CD8-positive, alpha-beta memory T cell (primary cell): ENCODE measurements around the gene DHX40. TPM values are rescaled to one million over a fixed set of nuclear protein-coding genes. Genes with fewer than 3 reads are reported as not detected.

Source experiments
- CTCF ChIA-PET: fragments of 350-600 bp; sonication (Branson Sonifier 250); formaldehyde crosslinking; loops from one replicate; lab custom pipeline; 2021; ENCODE audit warnings: antibody characterized with exemption; lab: Charles Lee
- POLR2A ChIA-PET: fragments of 350-600 bp; sonication (Branson Sonifier 250); formaldehyde crosslinking; loops from one replicate; lab custom pipeline; 2021; ENCODE audit warnings: antibody characterized with exemption; lab: Charles Lee
- DNase-seq, 5 donors: peaks; one replicate each; pipeline versions ENCODE4 v3.0.0 to v3.0.0-alpha.2; 2020 to 2022; ENCODE audit warnings: mixed read lengths in 1 of 5
- H3K27ac ChIP-seq: one replicate; pipeline ENCODE4 v1.7.0; 2013; ENCODE audit warnings: low read depth, mild to moderate bottlenecking, low read length, moderate library complexity
- H3K27me3 ChIP-seq: 2 replicates; pipeline ENCODE4 v1.7.0; 2013; ENCODE audit warnings: low read length, mild to moderate bottlenecking; ENCODE audit not compliant: insufficient read depth, poor library complexity, severe bottlenecking
- H3K36me3 ChIP-seq: 2 replicates; pipeline ENCODE4 v1.7.0; 2013; ENCODE audit warnings: mild to moderate bottlenecking, low read length, moderate library complexity; ENCODE audit not compliant: insufficient read depth
- H3K4me1 ChIP-seq: 2 replicates; pipeline ENCODE4 v1.7.0; 2013; ENCODE audit warnings: mild to moderate bottlenecking, low read length, moderate library complexity; ENCODE audit not compliant: insufficient read depth
- H3K4me3 ChIP-seq: 2 replicates; pipeline ENCODE4 v1.7.0; 2013; ENCODE audit warnings: mild to moderate bottlenecking, low read length
- H3K9me3 ChIP-seq: 2 replicates; pipeline ENCODE4 v1.7.0; 2013; ENCODE audit warnings: mild to moderate bottlenecking, low read length
- H3K27ac Mint-ChIP-seq, 8 donors: one replicate each; pipeline ENCODE4 v1.8.0; 2020 to 2021; ENCODE audit warnings: mixed read lengths in 8 of 8, mild to moderate bottlenecking in 6 of 8, inconsistent platforms in 3 of 8, moderate library complexity in 3 of 8
- H3K27me3 Mint-ChIP-seq, 2 donors: one replicate each; pipeline ENCODE4 v1.8.0; 2020 to 2021; ENCODE audit warnings: mixed read lengths in 2 of 2, mild to moderate bottlenecking in 1 of 2, moderate library complexity in 1 of 2
- H3K36me3 Mint-ChIP-seq, 3 donors: one replicate each; pipeline ENCODE4 v1.8.0; 2020 to 2021; ENCODE audit warnings: mixed read lengths in 3 of 3, inconsistent platforms in 1 of 3, mild to moderate bottlenecking in 1 of 3
- H3K4me1 Mint-ChIP-seq, 3 donors: one replicate each; pipeline ENCODE4 v1.8.0; 2020 to 2021; ENCODE audit warnings: mixed read lengths in 3 of 3, inconsistent platforms in 1 of 3, mild to moderate bottlenecking in 1 of 3
- H3K4me3 Mint-ChIP-seq, 7 donors: one replicate each; pipeline ENCODE4 v1.8.0; 2020 to 2021; ENCODE audit warnings: mixed read lengths in 7 of 7, mild to moderate bottlenecking in 6 of 7, moderate library complexity in 4 of 7, inconsistent platforms in 2 of 7
- H3K9me3 Mint-ChIP-seq, 5 donors: one replicate each; pipeline ENCODE4 v1.8.0; 2020 to 2022; ENCODE audit warnings: mixed read lengths in 5 of 5, mild to moderate bottlenecking in 3 of 5, moderate library complexity in 2 of 5, inconsistent platforms in 1 of 5
- polyA plus RNA-seq: library from polyadenylated mRNA; unstranded; fragments of 300-500 nt; fragmentation: Illumina TruSeq; gene quantifications from one replicate; pipeline ENCODE4 v1.2.3, GENCODE V29; 2021
- total RNA-seq, 2 experiments: library from RNA; stranded (reverse); gene quantifications; one replicate each; pipeline ENCODE4 v1.2.3, GENCODE V29; 2021

Gene DHX40
- total and polyA plus RNA-seq, 3 experiments from 2014 or later = 17.9 to 23.2 (median 22.3) TPM

- H3K27ac Mint-ChIP-seq = peak overlapping the region in 3 of 8 donors; percentile 33 to 99 (median 54)
- H3K27me3 Mint-ChIP-seq = peaks cover 0 to 5% of the 10 kb centered on the region in 2 donors
- H3K4me3 Mint-ChIP-seq = peak overlapping the region in 1 of 7 donors; percentile 39
- DNase-seq = no peak
- H3K36me3 Mint-ChIP-seq = peaks cover 0 to 26% (median 1%) of the 10 kb centered on the region in 3 donors
- peaks cover 0 to 2% (median 0%) of the 10 kb centered on the region in 5 donors for H3K9me3 Mint-ChIP-seq
- CTCF ChIA-PET = interaction anchor here (1.0 kb wide), 1 partner anchor 9 kb away, joined by 3 read pairs; no protein-coding TSS in a partner anchor
- POLR2A ChIA-PET = interaction anchor here (0.6 to 0.9 kb wide), 2 partner anchors 20 to 51 kb away, joined by 3 to 7 read pairs; partner anchors contain the start of gene DHX40
- H3K36me3 ChIP-seq = no peaks in the 10 kb centered on the region
- no peaks in the 10 kb centered on the region for H3K9me3 ChIP-seq
- H3K27me3 ChIP-seq = no peaks in the 10 kb centered on the region
- peak overlapping the region; percentile 29 for H3K27ac ChIP-seq
- H3K4me1 Mint-ChIP-seq = peaks cover 24 to 28% (median 27%) of the 10 kb centered on the region in 3 donors
- no peak overlapping the region for H3K4me3 ChIP-seq
- peaks cover 16% of the 10 kb centered on the region for H3K4me1 ChIP-seq
Measured at GRCh38 chr17:59616253-59616920, 51.0 kb downstream of the DHX40 start.

GRCh38 chr17:59617156-59617732 lies 51.8 kb downstream of the DHX40 start:
- H3K27ac ChIP-seq = peak overlapping the region; percentile 98
- H3K27ac Mint-ChIP-seq = peak overlapping the region in 4 of 8 donors; percentile 99 to 100 (median 99)
- CTCF ChIA-PET = interaction anchor here (1.0 kb wide), 1 partner anchor 10 kb away, joined by 3 read pairs; no protein-coding TSS in a partner anchor

GRCh38 chr17:59619035-59619297 lies 53.6 kb downstream of the DHX40 start:
- Mint-ChIP-seq H3K4me1 (peaks cover 41 to 53% (median 53%) of the 10 kb centered on the region in 3 donors), H3K9me3 (peaks cover 0 to 2% (median 0%) of the 10 kb centered on the region in 5 donors), H3K27ac (peak overlapping the region; percentile 97 to 100 (median 99)), H3K4me3 (peak overlapping the region; percentile 95 to 99 (median 96)), H3K27me3 (peaks cover 0 to 5% of the 10 kb centered on the region in 2 donors), H3K36me3 (peaks cover 0 to 31% (median 0%) of the 10 kb centered on the region in 3 donors)
- Histone ChIP-seq H3K9me3 (no peaks in the 10 kb centered on the region), H3K4me3 (peak overlapping the region; percentile 88), H3K36me3 (no peaks in the 10 kb centered on the region), H3K27ac (peak overlapping the region; percentile 98), H3K4me1 (peaks cover 42% of the 10 kb centered on the region), H3K27me3 (no peaks in the 10 kb centered on the region)
- ChIA-PET CTCF (interaction anchor here (0.6 to 1.5 kb wide), 4 partner anchors 11 to 308 kb away, joined by 3 to 5 read pairs (median 3); no protein-coding TSS in a partner anchor), POLR2A (interaction anchor here (0.5 to 2.1 kb wide), 12 partner anchors 17 to 1601 kb away, joined by 3 to 8 read pairs (median 4); partner anchors contain the start of genes PRR11, PTRH2, RPS6KB1 and SKA2)
- DNase-seq = no peak

More at GRCh38 chr17:59617156-59617732, 51.8 kb downstream of the DHX40 start:
- Mint-ChIP-seq H3K9me3 (peaks cover 0 to 2% (median 0%) of the 10 kb centered on the region in 5 donors), H3K4me1 (peaks cover 30 to 36% (median 35%) of the 10 kb centered on the region in 3 donors), H3K36me3 (peaks cover 0 to 27% (median under 1%) of the 10 kb centered on the region in 3 donors), H3K4me3 (peak overlapping the region in 1 of 7 donors; percentile 96), H3K27me3 (peaks cover 0 to 5% of the 10 kb centered on the region in 2 donors)
- H3K27me3 ChIP-seq = no peaks in the 10 kb centered on the region
- H3K4me3 ChIP-seq = no peak overlapping the region
- H3K9me3 ChIP-seq = no peaks in the 10 kb centered on the region
- H3K4me1 ChIP-seq = peaks cover 24% of the 10 kb centered on the region
- H3K36me3 ChIP-seq = no peaks in the 10 kb centered on the region
- DNase-seq = no peak
- POLR2A ChIA-PET = interaction anchor here (0.6 to 0.9 kb wide), 2 partner anchors 19 to 52 kb away, joined by 3 to 7 read pairs; partner anchors contain the start of gene DHX40

- peaks cover 0 to 33% (median 0%) of the 10 kb centered on the region in 3 donors for H3K36me3 Mint-ChIP-seq
- Histone ChIP-seq H3K9me3 (no peaks in the 10 kb centered on the region), H3K27me3 (no peaks in the 10 kb centered on the region), H3K4me3 (peak within 1 kb of the TSS; percentile 88), H3K27ac (peak within 1 kb of the TSS; percentile 98), H3K36me3 (no peaks in the 10 kb centered on the region), H3K4me1 (peaks cover 47% of the 10 kb centered on the region)
- peak within 1 kb of the TSS; percentile 97 to 100 (median 99) for H3K27ac Mint-ChIP-seq
- peak within 1 kb of the TSS; percentile 95 to 99 (median 96) for H3K4me3 Mint-ChIP-seq
- ChIA-PET CTCF (interaction anchor here (0.6 to 1.5 kb wide), 4 partner anchors 11 to 309 kb away, joined by 3 to 5 read pairs (median 3); no protein-coding TSS in a partner anchor), POLR2A (interaction anchor here (0.5 to 2.1 kb wide), 15 partner anchors 17 to 1601 kb away, joined by 3 to 13 read pairs (median 4); partner anchors contain the start of genes APPBP2, DHX40, PRR11 and PTRH2)
- peaks cover 0 to 5% of the 10 kb centered on the region in 2 donors for H3K27me3 Mint-ChIP-seq
- DNase-seq = peak; percentile 87 to 95 (median 94)
- H3K4me1 Mint-ChIP-seq = peaks cover 45 to 59% (median 58%) of the 10 kb centered on the region in 3 donors
- peaks cover 0 to 2% (median 0%) of the 10 kb centered on the region in 5 donors for H3K9me3 Mint-ChIP-seq
Measured at GRCh38 chr17:59619298-59620063, 54.1 kb downstream of the DHX40 start, which contains the start of gene CLTC. Gene CLTC, plus strand, starts transcription at chr17:59619895. Its CDS starts 237 bp downstream, at chr17:59620132.

GRCh38 chr17:59620064-59620359 lies 54.6 kb downstream of the DHX40 start:
- CTCF ChIA-PET = interaction anchor here (1.5 kb wide), 1 partner anchor 18 kb away, joined by 3 read pairs; no protein-coding TSS in a partner anchor
- H3K4me1 Mint-ChIP-seq = peaks cover 45 to 60% (median 58%) of the 10 kb centered on the region in 3 donors
- peaks cover 0 to 2% (median 0%) of the 10 kb centered on the region in 5 donors for H3K9me3 Mint-ChIP-seq
- Histone ChIP-seq H3K9me3 (no peaks in the 10 kb centered on the region), H3K4me3 (peak overlapping the region; percentile 88), H3K4me1 (peaks cover 47% of the 10 kb centered on the region), H3K27ac (peak overlapping the region; percentile 98), H3K36me3 (no peaks in the 10 kb centered on the region), H3K27me3 (no peaks in the 10 kb centered on the region)
- H3K27ac Mint-ChIP-seq = peak overlapping the region; percentile 97 to 100 (median 99)
- POLR2A ChIA-PET = interaction anchor here (0.5 to 2.1 kb wide), 9 partner anchors 15 to 1102 kb away, joined by 3 to 13 read pairs (median 6); partner anchors contain the start of genes APPBP2, DHX40, PTRH2 and RPS6KB1
- H3K4me3 Mint-ChIP-seq = peak overlapping the region; percentile 95 to 99 (median 96)
- DNase-seq = no peak
- peaks cover 0 to 5% of the 10 kb centered on the region in 2 donors for H3K27me3 Mint-ChIP-seq
- peaks cover 0 to 33% (median 0%) of the 10 kb centered on the region in 3 donors for H3K36me3 Mint-ChIP-seq

GRCh38 chr17:59620518-59621259 lies 55.3 kb downstream of the DHX40 start:
- peak overlapping the region; percentile 95 to 99 (median 96) for H3K4me3 Mint-ChIP-seq
- H3K9me3 ChIP-seq = no peaks in the 10 kb centered on the region
- no peaks in the 10 kb centered on the region for H3K27me3 ChIP-seq
- H3K27ac Mint-ChIP-seq = peak overlapping the region; percentile 97 to 100 (median 99)
- DNase-seq = peak; percentile 15 to 69 (median 43)
- ChIA-PET CTCF (no interaction called here), POLR2A (interaction anchor here (0.6 to 1.3 kb wide), 5 partner anchors 16 to 1103 kb away, joined by 3 to 13 read pairs (median 3); partner anchors contain the start of genes APPBP2 and DHX40)
- peaks cover 53% of the 10 kb centered on the region for H3K4me1 ChIP-seq
- H3K36me3 ChIP-seq = no peaks in the 10 kb centered on the region
- peaks cover 0 to 5% of the 10 kb centered on the region in 2 donors for H3K27me3 Mint-ChIP-seq
- peaks cover 0 to 2% (median 0%) of the 10 kb centered on the region in 5 donors for H3K9me3 Mint-ChIP-seq
- H3K27ac ChIP-seq = peak overlapping the region; percentile 98
- H3K36me3 Mint-ChIP-seq = peaks cover 0 to 35% (median 0%) of the 10 kb centered on the region in 3 donors
- peak overlapping the region; percentile 88 for H3K4me3 ChIP-seq
- peaks cover 49 to 66% (median 64%) of the 10 kb centered on the region in 3 donors for H3K4me1 Mint-ChIP-seq
